ENCODE measurements around the gene ARL2.

DNA sequence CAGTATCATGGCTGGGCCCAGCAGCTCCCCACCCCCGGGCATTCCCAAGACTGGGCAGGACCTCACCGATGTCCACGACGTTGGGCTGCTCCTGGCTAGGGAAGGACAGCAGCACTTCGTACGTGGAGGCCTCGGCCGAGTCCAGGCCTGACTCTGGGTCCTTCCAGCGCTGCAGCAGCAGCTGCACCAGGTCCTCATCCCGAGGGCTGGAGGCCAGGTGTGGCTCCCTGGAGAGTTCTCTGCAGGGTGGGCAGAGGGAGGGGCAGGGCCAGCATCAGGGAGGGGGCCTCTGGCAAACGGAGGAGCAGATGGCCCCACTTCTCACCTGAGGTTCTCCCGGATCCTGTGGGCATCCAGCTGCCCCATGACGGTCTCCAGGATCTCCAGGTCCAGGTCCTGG, 44.1 kb downstream of the ARL2 start:
- TF ChIP-seq, protein P1, sequence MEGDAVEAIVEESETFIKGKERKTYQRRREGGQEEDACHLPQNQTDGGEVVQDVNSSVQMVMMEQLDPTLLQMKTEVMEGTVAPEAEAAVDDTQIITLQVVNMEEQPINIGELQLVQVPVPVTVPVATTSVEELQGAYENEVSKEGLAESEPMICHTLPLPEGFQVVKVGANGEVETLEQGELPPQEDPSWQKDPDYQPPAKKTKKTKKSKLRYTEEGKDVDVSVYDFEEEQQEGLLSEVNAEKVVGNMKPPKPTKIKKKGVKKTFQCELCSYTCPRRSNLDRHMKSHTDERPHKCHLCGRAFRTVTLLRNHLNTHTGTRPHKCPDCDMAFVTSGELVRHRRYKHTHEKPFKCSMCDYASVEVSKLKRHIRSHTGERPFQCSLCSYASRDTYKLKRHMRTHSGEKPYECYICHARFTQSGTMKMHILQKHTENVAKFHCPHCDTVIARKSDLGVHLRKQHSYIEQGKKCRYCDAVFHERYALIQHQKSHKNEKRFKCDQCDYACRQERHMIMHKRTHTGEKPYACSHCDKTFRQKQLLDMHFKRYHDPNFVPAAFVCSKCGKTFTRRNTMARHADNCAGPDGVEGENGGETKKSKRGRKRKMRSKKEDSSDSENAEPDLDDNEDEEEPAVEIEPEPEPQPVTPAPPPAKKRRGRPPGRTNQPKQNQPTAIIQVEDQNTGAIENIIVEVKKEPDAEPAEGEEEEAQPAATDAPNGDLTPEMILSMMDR (IDR thresholded peaks at IDR 0.05): no peak
- no peak for TF ChIP-seq POLR2A (IDR thresholded peaks at IDR 0.05)
